GM20431 (cell line): ENCODE results near the gene ABHD12.

ENCODE experiments used
- in situ Hi-C: fragments of 300-500 bp; cut with MseI, MboI; formaldehyde crosslinking; loops from one replicate; pipeline ENCODE4 v1.15.0; 2020; ENCODE audit warnings: low sequenced_read_pairs; ENCODE audit not compliant: unreplicated experiment

The ABHD12 gene

DNA sequence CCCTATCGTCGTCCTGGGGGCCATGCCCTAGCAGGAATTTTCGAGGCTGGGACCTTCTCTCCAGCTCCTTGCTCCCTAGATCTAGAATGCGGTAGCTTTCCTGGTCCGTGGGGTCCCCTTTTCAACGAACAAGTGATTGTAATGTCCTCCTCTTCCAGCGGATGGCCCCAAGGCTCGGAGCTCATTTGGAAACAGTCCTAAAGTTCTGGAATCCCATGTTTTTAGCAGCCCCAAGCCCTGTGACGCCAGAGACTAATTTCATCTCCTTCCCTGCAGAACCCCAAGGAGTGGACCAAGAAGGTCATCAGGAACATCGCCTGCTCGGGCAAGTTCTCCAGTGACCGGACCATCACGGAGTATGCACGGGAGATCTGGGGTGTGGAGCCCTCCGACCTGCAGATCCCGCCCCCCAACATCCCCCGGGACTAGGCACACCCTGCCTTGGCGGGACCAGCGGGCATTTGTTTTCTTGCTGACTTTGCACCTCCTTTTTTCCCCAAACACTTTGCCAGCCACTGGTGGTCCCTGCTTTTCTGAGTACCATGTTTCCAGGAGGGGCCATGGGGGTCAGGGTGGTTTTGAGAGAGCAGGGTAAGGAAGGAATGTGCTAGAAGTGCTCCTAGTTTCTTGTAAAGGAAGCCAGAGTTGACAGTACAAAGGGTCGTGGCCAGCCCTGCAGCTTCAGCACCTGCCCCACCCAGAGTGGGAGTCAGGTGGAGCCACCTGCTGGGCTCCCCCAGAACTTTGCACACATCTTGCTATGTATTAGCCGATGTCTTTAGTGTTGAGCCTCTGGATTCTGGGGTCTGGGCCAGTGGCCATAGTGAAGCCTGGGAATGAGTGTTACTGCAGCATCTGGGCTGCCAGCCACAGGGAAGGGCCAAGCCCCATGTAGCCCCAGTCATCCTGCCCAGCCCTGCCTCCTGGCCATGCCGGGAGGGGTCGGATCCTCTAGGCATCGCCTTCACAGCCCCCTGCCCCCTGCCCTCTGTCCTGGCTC, 94.2 kb downstream of the ABHD12 start:
- in situ Hi-C loops = no loop called here

- in situ Hi-C loops = no loop called here
Measured at GRCh38 chr20:25295386-25296093, 95.1 kb downstream of the ABHD12 start.

GRCh38 chr20:25294459-25295385, 95.9 kb downstream of the ABHD12 start:
- in situ Hi-C loops = no loop called here

- in situ Hi-C loops = no loop called here
Measured at GRCh38 chr20:25293910-25294458, 96.7 kb downstream of the ABHD12 start.

GRCh38 chr20:25293507-25293906, 97.1 kb downstream of the ABHD12 start:
- in situ Hi-C loops = no loop called here

DNA sequence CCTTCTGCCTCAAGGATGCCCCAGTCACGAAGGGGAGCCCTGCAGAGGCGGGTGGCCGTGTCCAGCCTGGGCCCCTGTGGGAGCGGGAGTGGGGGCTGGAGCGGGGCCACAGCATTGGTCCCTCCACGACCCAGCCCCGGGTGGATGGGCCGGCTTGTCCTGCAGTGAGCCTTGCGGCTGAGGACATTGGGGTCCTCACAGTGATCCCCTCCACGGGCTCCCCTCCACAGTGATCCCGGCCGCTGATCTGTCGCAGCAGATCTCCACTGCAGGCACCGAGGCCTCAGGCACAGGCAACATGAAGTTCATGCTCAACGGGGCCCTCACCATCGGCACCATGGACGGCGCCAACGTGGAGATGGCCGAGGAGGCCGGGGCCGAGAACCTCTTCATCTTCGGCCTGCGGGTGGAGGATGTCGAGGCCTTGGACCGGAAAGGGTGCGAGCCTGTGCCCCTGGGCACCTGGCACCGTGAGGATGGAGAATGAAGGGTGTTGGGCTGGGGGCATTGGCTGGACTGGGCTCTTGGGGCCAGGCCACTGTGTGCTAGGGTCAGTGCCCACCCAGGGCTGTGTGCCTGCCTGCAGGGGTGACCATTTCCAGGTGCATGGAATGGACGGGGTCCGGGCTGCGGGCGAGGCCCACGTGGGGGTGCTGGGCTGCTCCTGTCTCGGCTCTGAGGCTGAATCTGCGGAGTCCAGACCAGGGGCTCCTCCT, 98.3 kb downstream of the ABHD12 start:
- in situ Hi-C loops = no loop called here

GRCh38 chr20:25291432-25292133, 99.1 kb downstream of the ABHD12 start:
- in situ Hi-C loops = no loop called here

DNA sequence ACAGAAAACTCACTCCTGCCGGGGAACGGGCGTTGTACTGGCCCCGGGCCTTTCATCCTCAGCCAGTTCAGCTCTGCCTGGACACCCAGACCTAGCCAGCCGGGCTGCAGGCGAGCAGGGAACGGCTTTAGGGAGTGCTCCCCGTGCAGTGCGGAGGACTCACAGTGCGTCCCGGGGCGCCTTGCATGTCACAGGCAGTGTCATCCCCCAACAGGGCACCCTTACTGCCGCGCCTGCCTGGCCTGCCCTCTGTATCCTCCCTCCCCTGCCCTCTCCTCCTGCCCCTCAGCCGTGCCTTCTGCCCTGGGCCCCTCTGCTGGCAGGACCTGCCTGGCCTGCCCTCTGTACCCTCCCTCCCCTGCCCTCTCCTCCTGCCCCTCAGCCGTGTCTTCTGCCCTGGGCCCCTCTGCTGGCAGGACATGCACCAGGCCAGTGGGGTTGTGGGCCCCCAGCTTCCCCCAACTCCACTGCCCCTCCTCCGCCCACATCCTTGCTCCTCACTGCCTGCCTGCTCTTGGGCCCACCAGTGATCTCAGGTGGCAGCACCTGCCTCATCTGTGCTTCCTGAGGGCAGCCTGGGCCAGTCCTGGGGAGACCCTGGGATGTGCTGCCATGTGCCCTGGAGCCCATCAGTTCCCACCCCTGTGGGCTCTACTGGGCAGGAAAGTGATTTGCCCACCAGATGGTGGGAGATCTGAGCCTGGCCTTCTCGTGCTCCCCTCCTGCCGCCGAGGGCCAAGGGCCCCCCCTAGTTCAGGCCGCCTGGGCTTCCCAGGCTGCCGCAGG, 99.8 kb downstream of the ABHD12 start:
- in situ Hi-C loops = no loop called here

- in situ Hi-C loops = no loop called here
Measured at GRCh38 chr20:25289886-25290597, 100.6 kb downstream of the ABHD12 start.

DNA sequence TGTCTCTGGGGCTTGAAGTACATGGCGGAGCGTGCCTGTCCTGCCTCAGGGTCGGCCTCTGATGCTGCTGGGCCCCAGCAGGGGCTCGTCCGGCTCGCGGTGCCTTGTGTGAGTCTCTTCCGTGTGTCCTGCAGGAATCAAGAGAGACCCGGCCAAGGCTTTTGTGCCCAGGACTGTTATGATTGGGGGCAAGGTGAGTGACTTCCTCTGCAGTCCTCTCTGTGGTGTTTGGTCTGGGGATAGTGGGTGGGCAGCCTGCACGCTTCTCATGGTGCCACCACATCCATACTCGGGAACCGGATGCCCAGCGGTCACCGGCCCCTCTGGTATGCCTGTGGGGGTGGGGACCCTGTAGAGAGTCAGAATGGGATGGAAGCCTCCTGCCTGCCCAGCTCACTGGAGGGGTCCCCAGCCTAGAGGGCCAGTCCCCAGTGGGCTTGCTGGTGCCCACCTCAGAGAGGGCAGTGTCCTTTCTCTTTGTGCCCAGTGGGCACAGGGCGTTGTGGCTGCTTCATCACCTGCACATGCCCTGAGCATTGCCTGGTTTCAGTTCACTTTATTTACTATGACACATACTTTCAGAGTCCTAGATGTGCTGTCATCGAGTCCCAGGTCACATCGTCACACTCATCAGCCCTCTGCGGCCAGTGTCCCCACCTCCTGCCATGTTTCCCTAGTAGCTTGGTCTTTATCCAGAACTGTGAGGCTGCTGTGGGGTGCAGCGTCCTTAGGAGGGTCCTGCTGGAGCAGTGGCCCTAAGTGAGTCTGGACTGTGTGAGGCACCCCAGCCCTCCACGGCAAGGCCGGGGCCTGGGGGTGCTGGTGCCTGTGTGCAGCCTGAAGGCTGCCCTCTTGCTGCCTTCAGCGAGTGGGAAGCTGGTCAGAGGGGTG, 102.1 kb downstream of the ABHD12 start:
- in situ Hi-C loops = no loop called here

DNA sequence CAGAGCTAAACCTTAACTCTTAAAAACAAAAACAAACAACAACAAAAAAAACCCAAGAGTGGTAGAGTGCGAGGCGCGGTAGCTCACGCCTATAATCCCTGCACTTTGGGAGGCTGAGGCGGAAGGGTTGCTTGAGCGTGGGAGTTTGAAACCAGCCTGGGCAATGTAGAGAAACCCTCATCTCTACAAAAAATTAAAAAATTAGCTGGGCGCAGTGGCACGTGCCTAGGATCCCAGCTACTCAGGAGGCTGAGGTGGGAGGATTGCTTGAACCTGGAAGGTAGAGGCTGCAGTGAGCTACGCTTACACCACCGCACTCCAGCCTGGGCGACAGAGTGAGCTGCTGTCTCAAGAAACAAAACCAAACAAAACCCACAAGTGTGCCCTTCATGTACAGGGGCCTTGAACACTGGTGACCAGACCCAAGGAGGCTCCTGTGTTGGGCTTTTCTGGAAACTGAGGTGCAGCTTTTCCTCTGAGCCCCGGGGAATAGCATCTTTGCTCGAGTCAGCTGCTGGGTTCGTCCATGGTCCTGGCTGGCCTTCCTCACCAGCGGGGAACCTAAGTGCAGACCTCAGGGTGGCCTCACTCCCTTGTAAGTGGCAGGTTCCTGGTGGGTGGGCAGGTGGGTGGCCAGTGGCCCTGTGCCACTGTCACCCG, 102.9 kb downstream of the ABHD12 start:
- in situ Hi-C loops = no loop called here

GRCh38 chr20:25286917-25287316, 103.7 kb downstream of the ABHD12 start:
- in situ Hi-C loops = no loop called here

DNA sequence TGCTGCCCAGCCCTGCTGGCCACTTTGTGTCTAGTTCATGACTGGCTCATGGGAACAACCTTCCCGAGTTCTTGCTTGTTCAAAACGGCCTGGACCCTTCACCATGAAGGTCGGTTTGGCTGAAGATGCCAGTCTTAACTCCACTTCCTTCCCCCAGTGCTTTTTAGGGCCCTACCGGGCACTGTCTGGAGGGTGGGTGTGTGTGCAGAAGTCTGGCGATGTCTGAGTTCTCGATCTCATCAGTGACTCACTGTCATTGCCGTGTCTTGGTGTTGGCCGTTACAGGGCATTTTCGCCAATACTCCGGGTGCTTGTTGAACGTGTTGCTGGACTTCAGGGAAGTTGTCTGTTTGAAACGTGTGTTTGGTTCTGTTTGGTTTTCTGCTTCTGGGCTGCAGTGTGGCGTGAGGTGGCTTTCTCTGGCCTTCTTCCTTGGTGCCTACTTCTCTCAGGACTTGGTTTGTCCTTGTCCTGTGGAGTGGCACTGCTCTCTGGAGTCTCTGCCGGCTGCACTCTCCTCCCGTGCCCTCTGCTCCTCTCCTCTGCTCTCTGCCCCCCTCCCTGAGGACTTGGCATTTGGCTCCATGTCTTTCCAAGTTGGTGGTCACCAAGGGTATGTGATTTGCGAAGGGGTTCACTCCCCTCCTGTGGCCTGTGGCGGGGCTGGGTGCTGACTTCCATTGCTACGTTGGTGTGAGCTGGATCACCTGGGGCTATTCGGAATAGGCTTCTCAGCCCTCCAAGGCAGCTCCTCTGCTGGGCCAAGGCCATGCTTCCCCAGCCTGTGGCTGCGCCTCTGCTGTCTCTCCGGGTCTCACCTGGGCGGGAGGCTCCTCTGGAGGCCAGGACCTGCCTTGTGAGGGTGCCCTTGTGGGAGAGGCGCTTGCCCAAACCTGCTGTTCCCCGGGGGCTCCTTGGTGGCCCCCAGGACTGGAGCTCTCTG, 104.5 kb downstream of the ABHD12 start:
- in situ Hi-C loops = no loop called here

DNA sequence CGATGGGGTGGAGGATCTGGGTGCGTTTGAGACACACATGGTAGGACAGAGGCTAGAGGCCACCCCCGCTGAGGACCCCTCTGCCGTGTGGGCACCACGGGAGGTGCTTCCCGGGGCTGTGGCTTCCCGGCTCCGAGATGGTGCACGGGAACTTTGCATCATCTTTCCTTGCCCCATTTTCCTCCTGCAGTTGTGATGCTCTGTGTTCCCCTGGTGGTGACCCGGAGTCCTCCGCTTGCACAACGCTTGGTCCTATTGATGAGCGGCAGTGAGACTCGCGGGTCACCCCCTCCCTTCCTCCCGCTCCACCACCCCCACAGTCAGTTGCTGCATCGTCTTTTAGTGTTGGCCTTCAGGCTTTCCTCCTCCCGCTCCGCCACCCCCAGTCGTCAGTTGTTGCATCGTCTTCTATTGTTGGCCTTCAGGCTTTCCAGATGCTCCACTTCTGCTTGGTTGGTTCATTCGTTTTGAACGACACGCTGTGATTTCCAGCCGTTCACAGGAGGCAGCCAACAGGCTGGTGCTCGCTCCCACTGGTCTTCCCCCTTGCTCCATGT, 105.5 kb downstream of the ABHD12 start:
- in situ Hi-C loops = no loop called here
